Measurements from ENCODE around the gene ATF6. TPM values are rescaled to one million over a fixed set of nuclear protein-coding genes. Genes with fewer than 3 reads are reported as not detected.

Gene ATF6
- total RNA-seq, 2 experiments from 2014 or later = 16.9 to 17.3 TPM

DNA sequence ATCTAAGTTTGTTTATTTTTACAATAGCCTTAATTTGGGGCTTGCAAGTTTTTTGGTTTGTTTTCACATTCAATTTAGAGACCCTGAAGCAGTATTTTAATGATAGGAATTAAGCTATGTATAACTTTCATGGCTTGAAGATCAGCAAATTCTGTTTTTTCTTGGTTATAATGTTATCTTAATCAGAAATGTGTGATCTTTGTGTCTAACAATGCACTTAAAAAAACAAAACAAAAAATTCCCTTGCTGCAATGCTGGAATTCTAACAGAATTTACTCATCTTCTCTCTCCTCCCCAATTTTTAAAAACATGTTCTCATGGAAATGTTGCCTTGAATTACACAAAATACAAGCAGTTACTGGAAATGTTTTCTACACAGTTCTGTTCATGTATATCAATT, 144.5 kb downstream of the ATF6 start:
- ATAC-seq (no peak), DNase-seq (no peak)
- Mint-ChIP-seq H3K27me3 (no peaks in the 10 kb centered on the region), H3K4me1 (ENCODE audit: low read depth) (peaks cover 12% of the 10 kb centered on the region), H3K27ac (no peak overlapping the region), H3K36me3 (ENCODE audit: low read depth) (peaks cover 9% of the 10 kb centered on the region), H3K9me3 (no peaks in the 10 kb centered on the region), H3K4me3 (no peak overlapping the region)
- ChIA-PET POLR2A (interaction anchor here (0.6 kb wide), 1 partner anchor 69 kb away, joined by 3 read pairs; no protein-coding TSS in a partner anchor), CTCF (interaction anchor here (1.3 kb wide), 1 partner anchor 113 kb away, joined by 3 read pairs; the partner anchor contains the start of gene OLFML2B)
- TF ChIP-seq, protein P1, sequence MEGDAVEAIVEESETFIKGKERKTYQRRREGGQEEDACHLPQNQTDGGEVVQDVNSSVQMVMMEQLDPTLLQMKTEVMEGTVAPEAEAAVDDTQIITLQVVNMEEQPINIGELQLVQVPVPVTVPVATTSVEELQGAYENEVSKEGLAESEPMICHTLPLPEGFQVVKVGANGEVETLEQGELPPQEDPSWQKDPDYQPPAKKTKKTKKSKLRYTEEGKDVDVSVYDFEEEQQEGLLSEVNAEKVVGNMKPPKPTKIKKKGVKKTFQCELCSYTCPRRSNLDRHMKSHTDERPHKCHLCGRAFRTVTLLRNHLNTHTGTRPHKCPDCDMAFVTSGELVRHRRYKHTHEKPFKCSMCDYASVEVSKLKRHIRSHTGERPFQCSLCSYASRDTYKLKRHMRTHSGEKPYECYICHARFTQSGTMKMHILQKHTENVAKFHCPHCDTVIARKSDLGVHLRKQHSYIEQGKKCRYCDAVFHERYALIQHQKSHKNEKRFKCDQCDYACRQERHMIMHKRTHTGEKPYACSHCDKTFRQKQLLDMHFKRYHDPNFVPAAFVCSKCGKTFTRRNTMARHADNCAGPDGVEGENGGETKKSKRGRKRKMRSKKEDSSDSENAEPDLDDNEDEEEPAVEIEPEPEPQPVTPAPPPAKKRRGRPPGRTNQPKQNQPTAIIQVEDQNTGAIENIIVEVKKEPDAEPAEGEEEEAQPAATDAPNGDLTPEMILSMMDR (IDR thresholded peaks at IDR 0.05) = no peak
- intact Hi-C loops (cut with micrococcal nuclease) = no loop called here

GRCh38 chr1:161913482-161914140, 147.5 kb downstream of the ATF6 start:
- Mint-ChIP-seq H3K4me1 (ENCODE audit: low read depth) (peaks cover 14% of the 10 kb centered on the region), H3K27ac (no peak overlapping the region), H3K9me3 (no peaks in the 10 kb centered on the region), H3K4me3 (no peak overlapping the region), H3K36me3 (ENCODE audit: low read depth) (peaks cover 14% of the 10 kb centered on the region), H3K27me3 (no peaks in the 10 kb centered on the region)
- intact Hi-C loops (cut with micrococcal nuclease) = no loop called here
- POLR2A ChIA-PET = no interaction called here
- TF ChIP-seq, protein P1 (IDR thresholded peaks at IDR 0.05) = no peak
- CTCF ChIA-PET = interaction anchor here (1.0 to 3.4 kb wide), 3 partner anchors 8 to 124 kb away, joined by 3 to 18 read pairs (median 10); no protein-coding TSS in a partner anchor
- no peak for DNase-seq
- ATAC-seq = no peak

GRCh38 chr1:161914595-161914994, 148.5 kb downstream of the ATF6 start:
- ATAC-seq (peak; percentile 27), DNase-seq (no peak)
- Mint-ChIP-seq H3K9me3 (no peaks in the 10 kb centered on the region), H3K27me3 (no peaks in the 10 kb centered on the region), H3K27ac (no peak overlapping the region), H3K4me1 (ENCODE audit: low read depth) (peaks cover 24% of the 10 kb centered on the region), H3K36me3 (ENCODE audit: low read depth) (peaks cover 18% of the 10 kb centered on the region), H3K4me3 (no peak overlapping the region)
- TF ChIP-seq, protein P1 (IDR thresholded peaks at IDR 0.05) = no peak
- ChIA-PET CTCF (interaction anchor here (0.6 to 3.4 kb wide), 7 partner anchors 9 to 714 kb away, joined by 3 to 18 read pairs (median 3); no protein-coding TSS in a partner anchor), POLR2A (no interaction called here)
- intact Hi-C loops (cut with micrococcal nuclease) = no loop called here

DNA sequence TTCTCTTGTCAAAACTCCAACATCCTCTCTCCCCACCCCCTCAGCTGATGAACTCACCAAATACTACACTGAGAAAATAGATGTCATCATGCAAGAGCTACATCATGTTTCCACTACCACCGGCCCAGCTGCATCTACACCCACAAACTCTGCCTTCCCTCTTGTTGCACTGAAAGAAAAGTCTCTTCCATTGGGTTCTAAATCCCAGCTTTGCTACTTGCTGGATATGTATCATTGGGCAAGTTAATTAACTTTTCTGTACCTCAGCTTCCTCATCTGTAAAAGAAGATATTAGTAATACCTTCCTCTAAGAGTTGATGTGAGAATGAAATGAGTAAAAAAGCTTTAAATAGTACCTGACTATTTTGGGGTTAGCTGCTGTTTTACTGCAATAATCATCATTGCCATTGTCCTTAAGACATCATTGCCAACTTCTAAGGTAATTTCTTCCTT, 149.0 kb downstream of the ATF6 start:
- POLR2A ChIA-PET = interaction anchor here (0.9 kb wide), 1 partner anchor 15 kb away, joined by 4 read pairs; no protein-coding TSS in a partner anchor
- H3K4me1 Mint-ChIP-seq (ENCODE audit: low read depth) = peaks cover 24% of the 10 kb centered on the region
- CTCF ChIA-PET = interaction anchor here (0.9 to 3.4 kb wide), 6 partner anchors 9 to 128 kb away, joined by 3 to 18 read pairs (median 4); no protein-coding TSS in a partner anchor
- H3K9me3 Mint-ChIP-seq = no peaks in the 10 kb centered on the region
- H3K4me3 Mint-ChIP-seq = no peak overlapping the region
- intact Hi-C loops (cut with micrococcal nuclease) = no loop called here
- peaks cover 19% of the 10 kb centered on the region for H3K36me3 Mint-ChIP-seq (ENCODE audit: low read depth)
- H3K27ac Mint-ChIP-seq = no peak overlapping the region
- no peaks in the 10 kb centered on the region for H3K27me3 Mint-ChIP-seq
- TF ChIP-seq, protein P1 (IDR thresholded peaks at IDR 0.05) = no peak
- peak; percentile 78 for DNase-seq
- peak; percentile 89 for ATAC-seq

- H3K4me1 Mint-ChIP-seq (ENCODE audit: low read depth) = peaks cover 19% of the 10 kb centered on the region
- POLR2A ChIA-PET = no interaction called here
- CTCF ChIA-PET = interaction anchor here (2.8 to 3.4 kb wide), 2 partner anchors 10 to 12 kb away, joined by 10 to 18 read pairs; no protein-coding TSS in a partner anchor
- H3K27ac Mint-ChIP-seq = no peak overlapping the region
- no peak for ATAC-seq
- DNase-seq = no peak
- TF ChIP-seq, protein P1 (IDR thresholded peaks at IDR 0.05) = no peak
- no peak overlapping the region for H3K4me3 Mint-ChIP-seq
- peaks cover 25% of the 10 kb centered on the region for H3K36me3 Mint-ChIP-seq (ENCODE audit: low read depth)
- no peaks in the 10 kb centered on the region for H3K9me3 Mint-ChIP-seq
- intact Hi-C loops (cut with micrococcal nuclease) = no loop called here
- H3K27me3 Mint-ChIP-seq = no peaks in the 10 kb centered on the region
Measured at GRCh38 chr1:161915978-161916377, 149.9 kb downstream of the ATF6 start.
